Prostate gland (tissue), 2 donors: ENCODE measurements around the gene RENBP.

ENCODE experiments used
- CTCF ChIP-seq, 4 experiments: fragments of 200-600 bp in 2 of 4; fragments of 450-650 bp in 2 of 4; sonication (generic) in 2 of 4; IDR thresholded peaks; 1 replicate in 3 of 4; 2 replicates in 1 of 4; pipeline ENCODE4 v1.5.1; 2016 to 2019; ENCODE audit warnings: antibody characterized with exemption in 4 of 4, mild to moderate bottlenecking in 2 of 4, moderate library complexity in 2 of 4
- POLR2A ChIP-seq: fragments of 450-650 bp; IDR thresholded peaks from one replicate; pipeline ENCODE4 v1.6.1; 2016; ENCODE audit warnings: antibody characterized with exemption, mild to moderate bottlenecking

- TF ChIP-seq CTCF (IDR thresholded peaks at IDR 0.05) (no peak), POLR2A (no peak)
Observed at GRCh38 chrX:153968754-153969124, 24.3 kb upstream of the RENBP start.
